Prostate gland (tissue), 2 donors: Measurements from ENCODE around the gene ZNF768.

Experiments used
- POLR2A ChIP-seq: fragments of 450-650 bp; IDR thresholded peaks from one replicate; pipeline ENCODE4 v1.6.1; 2016; ENCODE audit warnings: antibody characterized with exemption, mild to moderate bottlenecking
- POLR2AphosphoS5 ChIP-seq: sonication (generic); formaldehyde crosslinking; IDR thresholded peaks from one replicate; pipeline ENCODE4 v1.6.1; 2017; ENCODE audit warnings: antibody characterized with exemption
- TF ChIP-seq, protein P1 (sequence below), 4 experiments: fragments of 200-600 bp in 2 of 4; fragments of 450-650 bp in 2 of 4; sonication (generic) in 2 of 4; IDR thresholded peaks; 1 replicate in 3 of 4; 2 replicates in 1 of 4; pipeline ENCODE4 v1.5.1; 2016 to 2019; ENCODE audit warnings: antibody characterized with exemption in 4 of 4, mild to moderate bottlenecking in 2 of 4, moderate library complexity in 2 of 4

GRCh38 chr16:30556125-30556473, 29.7 kb upstream of the ZNF768 start:
- TF ChIP-seq, protein P1, sequence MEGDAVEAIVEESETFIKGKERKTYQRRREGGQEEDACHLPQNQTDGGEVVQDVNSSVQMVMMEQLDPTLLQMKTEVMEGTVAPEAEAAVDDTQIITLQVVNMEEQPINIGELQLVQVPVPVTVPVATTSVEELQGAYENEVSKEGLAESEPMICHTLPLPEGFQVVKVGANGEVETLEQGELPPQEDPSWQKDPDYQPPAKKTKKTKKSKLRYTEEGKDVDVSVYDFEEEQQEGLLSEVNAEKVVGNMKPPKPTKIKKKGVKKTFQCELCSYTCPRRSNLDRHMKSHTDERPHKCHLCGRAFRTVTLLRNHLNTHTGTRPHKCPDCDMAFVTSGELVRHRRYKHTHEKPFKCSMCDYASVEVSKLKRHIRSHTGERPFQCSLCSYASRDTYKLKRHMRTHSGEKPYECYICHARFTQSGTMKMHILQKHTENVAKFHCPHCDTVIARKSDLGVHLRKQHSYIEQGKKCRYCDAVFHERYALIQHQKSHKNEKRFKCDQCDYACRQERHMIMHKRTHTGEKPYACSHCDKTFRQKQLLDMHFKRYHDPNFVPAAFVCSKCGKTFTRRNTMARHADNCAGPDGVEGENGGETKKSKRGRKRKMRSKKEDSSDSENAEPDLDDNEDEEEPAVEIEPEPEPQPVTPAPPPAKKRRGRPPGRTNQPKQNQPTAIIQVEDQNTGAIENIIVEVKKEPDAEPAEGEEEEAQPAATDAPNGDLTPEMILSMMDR (IDR thresholded peaks at IDR 0.05) = no peak
- TF ChIP-seq POLR2A = no peak
- TF ChIP-seq POLR2AphosphoS5 = no peak
